ENCODE data around the gene DUSP5.

The DUSP5 gene

GRCh38 chr10:110544958-110545537 is 47.3 kb downstream of the DUSP5 start:
- DNase-seq, result no peak

DNA sequence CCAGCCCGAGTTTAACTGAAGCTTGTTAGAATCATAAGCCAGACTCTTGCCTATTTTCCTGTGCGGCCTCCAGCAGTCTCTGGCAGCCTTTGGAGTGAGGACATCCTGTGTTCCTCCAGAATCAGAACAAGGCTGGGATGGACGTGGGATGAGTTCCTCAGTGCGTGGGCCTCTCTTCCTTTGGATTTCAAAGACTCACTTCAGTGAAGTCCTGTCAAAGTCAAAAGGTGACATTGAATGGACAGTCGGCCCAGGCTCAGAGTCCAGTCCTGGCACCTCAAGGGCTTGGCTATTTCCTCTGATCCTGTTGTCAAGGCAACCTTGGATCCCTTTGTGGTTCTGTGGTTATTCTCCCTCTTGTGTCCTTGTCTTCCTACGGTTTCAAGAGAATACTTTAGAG is 48.4 kb downstream of the DUSP5 start:
- no peak for DNase-seq

- DNase-seq, result no peak
These were observed 48.9 kb downstream of the DUSP5 start for GRCh38 chr10:110546499-110547110.

GRCh38 chr10:110547139-110547761 is 49.5 kb downstream of the DUSP5 start:
- no peak for DNase-seq

GRCh38 chr10:110548002-110548401 is 50.3 kb downstream of the DUSP5 start:
- no peak for DNase-seq

DNA sequence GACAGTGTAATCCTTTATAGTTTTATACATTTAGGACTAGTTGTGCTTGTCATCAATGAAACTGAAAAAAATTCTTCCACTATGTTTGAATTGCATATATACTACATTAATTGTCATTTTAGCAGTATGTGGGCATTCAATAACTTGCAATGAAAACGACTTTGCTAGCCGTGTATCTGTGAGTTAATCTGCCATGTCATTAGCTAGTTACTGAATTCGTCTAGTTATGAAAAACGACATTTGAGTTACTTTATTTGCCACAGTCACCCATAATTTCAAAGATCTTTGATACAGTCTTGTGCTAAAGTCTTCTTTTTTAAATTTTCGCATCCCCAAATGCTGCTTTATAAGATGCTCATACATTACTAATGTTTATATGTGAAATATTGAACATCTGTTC is 51.5 kb downstream of the DUSP5 start:
- no peak for DNase-seq

GRCh38 chr10:110553905-110554304 is 56.2 kb downstream of the DUSP5 start:
- no peak for DNase-seq

DNA sequence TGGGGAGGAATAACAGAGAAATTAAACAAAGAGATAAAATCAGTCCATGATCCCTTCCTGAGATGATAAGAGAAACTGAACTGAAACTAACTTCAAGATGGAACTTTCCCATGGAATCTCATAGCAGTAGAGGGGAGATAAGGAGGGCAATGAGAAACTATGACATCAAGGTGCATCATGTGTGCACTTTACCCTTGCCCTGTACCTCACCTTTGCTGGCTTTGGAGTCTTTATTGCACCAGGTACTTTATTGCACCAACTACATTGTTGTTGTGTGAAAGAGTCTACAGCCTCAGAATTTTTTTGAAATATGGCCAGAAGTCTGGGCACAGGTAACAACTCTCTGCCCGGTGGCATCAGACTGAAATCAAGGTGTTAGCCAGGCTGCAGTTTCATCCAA is 58.6 kb downstream of the DUSP5 start:
- no peak for DNase-seq

DNA sequence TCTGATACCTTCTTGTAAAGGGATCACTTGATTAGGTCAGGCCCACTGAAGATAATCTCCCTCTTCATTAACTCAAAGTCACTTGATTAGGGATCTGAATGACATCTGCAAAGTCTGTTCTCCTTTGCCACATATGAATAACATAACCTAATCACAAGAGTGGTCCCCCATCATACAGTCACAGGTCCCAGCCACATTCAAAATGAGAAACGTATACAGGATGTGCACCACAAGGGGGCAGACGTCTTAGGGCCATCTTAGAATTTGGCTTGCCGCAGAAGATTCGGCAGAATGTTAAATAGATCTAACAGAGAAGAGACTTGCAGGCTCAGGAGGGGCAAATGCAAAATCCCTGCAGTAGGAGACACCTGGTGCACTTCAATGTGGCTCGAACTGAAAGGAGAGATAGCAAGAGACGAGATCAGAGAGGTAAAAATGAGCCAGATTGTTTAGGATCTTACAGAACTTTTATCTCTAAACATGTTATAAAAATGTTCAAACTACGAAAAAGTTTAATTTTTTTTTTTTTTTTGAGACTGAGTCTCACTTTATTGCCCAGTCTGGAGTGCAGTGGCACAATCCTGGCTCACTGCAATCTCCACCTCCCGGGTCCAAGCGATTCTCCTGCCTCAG is 59.4 kb downstream of the DUSP5 start:
- DNase-seq, result peak in 4 of 56 donors; percentile 6 to 30 (median 20)

- no peak for DNase-seq
These were observed 60.3 kb downstream of the DUSP5 start for GRCh38 chr10:110558041-110558440.

DNA sequence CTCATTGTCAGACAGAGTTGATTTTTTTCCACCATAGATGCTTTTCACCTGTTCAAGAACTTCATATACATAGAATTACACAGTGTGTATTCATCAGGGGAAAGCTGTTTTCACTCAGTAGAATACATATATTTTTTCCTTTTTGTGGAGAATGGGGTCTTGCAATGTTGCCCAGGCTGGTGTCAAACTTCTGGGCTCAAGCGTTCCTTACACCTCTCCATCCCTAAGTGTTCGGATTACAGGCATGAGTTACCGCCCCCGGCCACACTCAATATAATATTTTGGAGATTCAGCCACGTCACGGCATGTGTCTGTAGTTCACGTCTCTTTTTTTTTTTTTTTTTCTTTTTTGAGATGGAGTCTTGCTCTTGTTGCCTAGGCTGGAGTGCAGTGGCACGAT is 62.3 kb downstream of the DUSP5 start:
- no peak for DNase-seq

Measured in nucleus accumbens (tissue), 56 donors.